ENCODE measurements around the gene DAP. TPM values are rescaled to one million over a fixed set of nuclear protein-coding genes. Genes with fewer than 3 reads are reported as not detected.

Gene DAP
- total and polyA plus RNA-seq, 12 donors = 27.4 to 197 (median 101) TPM

- Histone ChIP-seq H3K4me1 (replicated peaks in 1 of 2) (no peaks in the 10 kb centered on the region), H3K27ac (no peak overlapping the region), H3K36me3 (replicated peaks in 1 of 2) (peaks cover 0 to 34% of the 10 kb centered on the region in 2 donors), H3K9me3 (replicated peaks in 1 of 3) (no peaks in the 10 kb centered on the region), H3K4me3 (no peak overlapping the region), H3K27me3 (no peaks in the 10 kb centered on the region)
- TF ChIP-seq POLR2A (IDR thresholded peaks at IDR 0.05) = no peak
- TF ChIP-seq, protein P1, sequence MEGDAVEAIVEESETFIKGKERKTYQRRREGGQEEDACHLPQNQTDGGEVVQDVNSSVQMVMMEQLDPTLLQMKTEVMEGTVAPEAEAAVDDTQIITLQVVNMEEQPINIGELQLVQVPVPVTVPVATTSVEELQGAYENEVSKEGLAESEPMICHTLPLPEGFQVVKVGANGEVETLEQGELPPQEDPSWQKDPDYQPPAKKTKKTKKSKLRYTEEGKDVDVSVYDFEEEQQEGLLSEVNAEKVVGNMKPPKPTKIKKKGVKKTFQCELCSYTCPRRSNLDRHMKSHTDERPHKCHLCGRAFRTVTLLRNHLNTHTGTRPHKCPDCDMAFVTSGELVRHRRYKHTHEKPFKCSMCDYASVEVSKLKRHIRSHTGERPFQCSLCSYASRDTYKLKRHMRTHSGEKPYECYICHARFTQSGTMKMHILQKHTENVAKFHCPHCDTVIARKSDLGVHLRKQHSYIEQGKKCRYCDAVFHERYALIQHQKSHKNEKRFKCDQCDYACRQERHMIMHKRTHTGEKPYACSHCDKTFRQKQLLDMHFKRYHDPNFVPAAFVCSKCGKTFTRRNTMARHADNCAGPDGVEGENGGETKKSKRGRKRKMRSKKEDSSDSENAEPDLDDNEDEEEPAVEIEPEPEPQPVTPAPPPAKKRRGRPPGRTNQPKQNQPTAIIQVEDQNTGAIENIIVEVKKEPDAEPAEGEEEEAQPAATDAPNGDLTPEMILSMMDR (IDR thresholded peaks at IDR 0.05) = no peak
- no peak for DNase-seq
- WGBS, 4 donors = 88 to 94% (median 93%) methylated on average over 10 to 15 of the region's 15 CpGs
- intact Hi-C loops (cut with DNase I) = no loop called here
These were observed 81.6 kb downstream of the DAP start for GRCh38 chr5:10679336-10679988.

- H3K4me1 ChIP-seq (replicated peaks in 1 of 2) = no peaks in the 10 kb centered on the region
- no peaks in the 10 kb centered on the region for H3K9me3 ChIP-seq (replicated peaks in 1 of 3)
- H3K4me3 ChIP-seq = no peak overlapping the region
- H3K27me3 ChIP-seq = no peaks in the 10 kb centered on the region
- no peak for DNase-seq
- H3K36me3 ChIP-seq (replicated peaks in 1 of 2) = peaks cover 0 to 31% of the 10 kb centered on the region in 2 donors
- no peak overlapping the region for H3K27ac ChIP-seq
- WGBS, 4 donors = 83 to 100% (median 95%) methylated on average over 1 to 2 of the region's 2 CpGs
- intact Hi-C loops (cut with DNase I) = no loop called here
- TF ChIP-seq POLR2A (IDR thresholded peaks at IDR 0.05) = no peak
- TF ChIP-seq, protein P1 (IDR thresholded peaks at IDR 0.05) = no peak
These were observed 82.8 kb downstream of the DAP start for GRCh38 chr5:10678244-10678643.

GRCh38 chr5:10677533-10677932, 83.5 kb downstream of the DAP start:
- WGBS, 4 donors = 94 to 98% (median 96%) methylated on average over 7 of the region's 7 CpGs
- Histone ChIP-seq H3K27ac (no peak overlapping the region), H3K27me3 (no peaks in the 10 kb centered on the region), H3K4me1 (replicated peaks in 1 of 2) (no peaks in the 10 kb centered on the region), H3K9me3 (replicated peaks in 1 of 3) (no peaks in the 10 kb centered on the region), H3K4me3 (no peak overlapping the region), H3K36me3 (replicated peaks in 1 of 2) (peaks cover 0 to 26% of the 10 kb centered on the region in 2 donors)
- no peak for DNase-seq
- TF ChIP-seq, protein P1 (IDR thresholded peaks at IDR 0.05) = no peak
- TF ChIP-seq POLR2A (IDR thresholded peaks at IDR 0.05) = no peak
- intact Hi-C loops (cut with DNase I) = no loop called here

DNA sequence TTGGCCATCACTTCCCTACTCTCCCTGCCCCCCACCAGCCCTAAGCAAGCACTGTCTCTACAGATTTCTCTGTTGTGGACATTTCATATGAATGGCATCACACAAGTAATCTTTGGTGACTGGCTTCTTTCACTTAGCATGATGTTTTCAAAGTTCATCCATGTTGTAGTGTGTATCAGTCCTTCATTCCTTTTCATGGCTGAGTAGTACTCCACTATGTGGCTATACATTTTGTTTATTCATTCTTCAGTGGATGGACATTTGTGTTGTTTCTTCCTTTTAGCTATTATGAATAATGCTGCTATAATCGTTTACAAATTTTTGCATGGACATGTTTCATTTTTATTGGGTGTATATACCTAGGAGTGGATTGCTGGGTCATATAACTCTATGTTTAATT, 84.1 kb downstream of the DAP start:
- H3K4me1 ChIP-seq (replicated peaks in 1 of 2) = no peaks in the 10 kb centered on the region
- 89 to 97% (median 94%) methylated on average over 1 of the region's 1 CpG for WGBS, 4 donors
- H3K27ac ChIP-seq = no peak overlapping the region
- H3K4me3 ChIP-seq = no peak overlapping the region
- intact Hi-C loops (cut with DNase I) = no loop called here
- no peak for DNase-seq
- H3K27me3 ChIP-seq = no peaks in the 10 kb centered on the region
- no peak for TF ChIP-seq POLR2A (IDR thresholded peaks at IDR 0.05)
- TF ChIP-seq, protein P1 (IDR thresholded peaks at IDR 0.05) = no peak
- no peaks in the 10 kb centered on the region for H3K9me3 ChIP-seq (replicated peaks in 1 of 3)
- H3K36me3 ChIP-seq (replicated peaks in 1 of 2) = peaks cover 0 to 26% of the 10 kb centered on the region in 2 donors

Data from adrenal gland (tissue), 12 donors.